ENCODE measurements around the gene PNP. TPM values are rescaled to one million over a fixed set of nuclear protein-coding genes. Genes with fewer than 3 reads are reported as not detected.
"Not testable (repeated sequence)": the region's sequence is repeated elsewhere in the genome, so short reads cannot be mapped to it uniquely, and the experiment has no call there.

Gene PNP
- total and polyA plus RNA-seq, 3 donors from 2014 or later: 13.6 to 21.8 (median 18.9) TPM

DNA sequence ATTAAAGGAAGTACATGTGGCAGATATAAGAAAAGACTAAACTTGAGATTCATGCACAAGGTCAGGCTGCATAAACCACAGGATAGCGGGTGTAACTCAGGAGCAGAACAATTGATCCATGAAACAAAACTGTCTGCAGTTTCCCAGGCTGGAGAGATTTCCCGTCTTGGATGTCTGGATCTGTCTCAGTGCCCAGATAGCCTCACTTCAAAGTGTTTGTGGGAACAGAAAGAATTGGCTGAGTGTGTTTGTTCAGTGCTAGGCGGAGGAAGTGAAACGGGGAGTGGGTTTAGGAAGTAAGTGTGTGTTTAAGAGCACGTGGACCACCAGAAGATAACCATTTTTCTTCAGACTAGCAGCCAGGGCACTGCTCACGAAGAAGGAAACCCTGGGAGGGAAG is 34.7 kb downstream of the PNP start:
- Histone ChIP-seq H3K36me3 (ENCODE audit: low read depth, missing control alignments) (no peaks in the 10 kb centered on the region), H3K9me3 (no peaks in the 10 kb centered on the region), H3K4me3 (no peak overlapping the region), H3K4me1 (no peaks in the 10 kb centered on the region), H3K27me3 (no peaks in the 10 kb centered on the region), H3K27ac (no peak overlapping the region)
- intact Hi-C loops (cut with DNase I; ENCODE audit: low total_unique reads): no loop called here
- WGBS, 2 donors: 38 to 54% methylated on average over 6 of the region's 6 CpGs
- DNase-seq: no peak
- TF ChIP-seq POLR2A (IDR thresholded peaks at IDR 0.05): no peak
- TF ChIP-seq, protein P1, sequence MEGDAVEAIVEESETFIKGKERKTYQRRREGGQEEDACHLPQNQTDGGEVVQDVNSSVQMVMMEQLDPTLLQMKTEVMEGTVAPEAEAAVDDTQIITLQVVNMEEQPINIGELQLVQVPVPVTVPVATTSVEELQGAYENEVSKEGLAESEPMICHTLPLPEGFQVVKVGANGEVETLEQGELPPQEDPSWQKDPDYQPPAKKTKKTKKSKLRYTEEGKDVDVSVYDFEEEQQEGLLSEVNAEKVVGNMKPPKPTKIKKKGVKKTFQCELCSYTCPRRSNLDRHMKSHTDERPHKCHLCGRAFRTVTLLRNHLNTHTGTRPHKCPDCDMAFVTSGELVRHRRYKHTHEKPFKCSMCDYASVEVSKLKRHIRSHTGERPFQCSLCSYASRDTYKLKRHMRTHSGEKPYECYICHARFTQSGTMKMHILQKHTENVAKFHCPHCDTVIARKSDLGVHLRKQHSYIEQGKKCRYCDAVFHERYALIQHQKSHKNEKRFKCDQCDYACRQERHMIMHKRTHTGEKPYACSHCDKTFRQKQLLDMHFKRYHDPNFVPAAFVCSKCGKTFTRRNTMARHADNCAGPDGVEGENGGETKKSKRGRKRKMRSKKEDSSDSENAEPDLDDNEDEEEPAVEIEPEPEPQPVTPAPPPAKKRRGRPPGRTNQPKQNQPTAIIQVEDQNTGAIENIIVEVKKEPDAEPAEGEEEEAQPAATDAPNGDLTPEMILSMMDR (IDR thresholded peaks at IDR 0.05): no peak

DNA sequence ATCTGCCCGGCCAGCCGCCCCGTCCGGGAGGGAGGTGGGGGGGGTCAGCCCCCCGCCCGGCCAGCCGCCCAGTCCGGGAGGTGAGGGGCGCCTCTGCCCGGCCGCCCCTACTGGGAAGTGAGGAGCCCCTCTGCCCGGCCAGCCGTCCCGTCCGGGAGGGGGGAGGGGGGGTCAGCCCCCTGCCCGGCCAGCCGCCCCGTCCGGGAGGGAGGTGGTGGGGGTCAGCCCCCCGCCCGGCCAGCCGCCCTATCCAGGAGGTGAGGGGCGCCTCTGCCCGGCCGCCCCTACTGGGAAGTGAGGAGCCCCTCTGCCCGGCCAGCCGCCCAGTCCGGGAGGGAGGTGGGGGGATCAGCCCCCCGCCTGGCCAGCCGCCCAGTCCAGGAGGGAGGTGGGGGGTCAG is 37.1 kb downstream of the PNP start:
- H3K27me3 ChIP-seq; DNase-seq; H3K4me1 ChIP-seq; H3K9me3 ChIP-seq; H3K4me3 ChIP-seq; H3K27ac ChIP-seq; H3K36me3 ChIP-seq (ENCODE audit: low read depth, missing control alignments); intact Hi-C loops (cut with DNase I; ENCODE audit: low total_unique reads): not testable (repeated sequence)
- no CpG with 5 or more reads among the region's 30 CpGs for WGBS, 2 donors

DNA sequence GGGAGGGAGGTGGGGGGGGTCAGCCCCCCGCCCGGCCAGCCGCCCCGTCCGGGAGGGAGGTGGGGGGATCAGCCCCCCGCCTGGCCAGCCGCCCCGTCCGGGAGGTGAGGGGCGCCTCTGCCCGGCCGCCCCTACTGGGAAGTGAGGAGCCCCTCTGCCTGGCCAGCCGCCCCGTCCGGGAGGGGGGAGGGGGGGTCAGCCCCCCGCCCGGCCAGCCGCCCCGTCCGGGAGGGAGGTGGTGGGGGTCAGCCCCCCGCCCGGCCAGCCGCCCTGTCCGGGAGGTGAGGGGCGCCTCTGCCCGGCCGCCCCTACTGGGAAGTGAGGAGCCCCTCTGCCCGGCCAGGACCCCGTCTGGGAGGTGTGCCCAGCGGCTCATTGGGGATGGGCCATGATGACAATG is 37.5 kb downstream of the PNP start:
- intact Hi-C loops (cut with DNase I; ENCODE audit: low total_unique reads); H3K36me3 ChIP-seq (ENCODE audit: low read depth, missing control alignments); H3K9me3 ChIP-seq; H3K4me3 ChIP-seq; H3K27me3 ChIP-seq; H3K4me1 ChIP-seq; DNase-seq; H3K27ac ChIP-seq: not testable (repeated sequence)
- no CpG with 5 or more reads among the region's 30 CpGs for WGBS, 2 donors

DNA sequence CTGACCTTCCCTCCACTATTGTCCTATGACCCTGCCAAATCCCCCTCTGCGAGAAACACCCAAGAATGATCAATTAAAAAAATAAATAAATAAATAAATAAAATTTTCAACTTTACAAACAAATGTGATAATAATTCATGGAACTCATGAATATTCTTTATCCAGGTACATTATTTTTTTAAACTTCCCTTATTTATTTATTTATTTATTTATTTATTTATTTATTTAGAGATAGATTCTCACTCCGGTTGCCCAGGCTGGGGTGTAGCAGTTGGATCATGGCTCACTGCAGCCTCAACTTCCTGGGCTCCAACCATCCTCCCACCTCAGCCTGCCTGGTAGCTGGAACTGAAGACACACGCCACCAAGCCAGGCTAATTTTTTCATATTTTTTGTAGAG is 38.3 kb downstream of the PNP start:
- H3K36me3 ChIP-seq (ENCODE audit: low read depth, missing control alignments); H3K9me3 ChIP-seq; H3K4me3 ChIP-seq; H3K27me3 ChIP-seq; H3K4me1 ChIP-seq; DNase-seq; H3K27ac ChIP-seq; intact Hi-C loops (cut with DNase I; ENCODE audit: low total_unique reads): not testable (repeated sequence)
- WGBS, 2 donors: 83 to 92% methylated on average over 3 of the region's 3 CpGs

DNA sequence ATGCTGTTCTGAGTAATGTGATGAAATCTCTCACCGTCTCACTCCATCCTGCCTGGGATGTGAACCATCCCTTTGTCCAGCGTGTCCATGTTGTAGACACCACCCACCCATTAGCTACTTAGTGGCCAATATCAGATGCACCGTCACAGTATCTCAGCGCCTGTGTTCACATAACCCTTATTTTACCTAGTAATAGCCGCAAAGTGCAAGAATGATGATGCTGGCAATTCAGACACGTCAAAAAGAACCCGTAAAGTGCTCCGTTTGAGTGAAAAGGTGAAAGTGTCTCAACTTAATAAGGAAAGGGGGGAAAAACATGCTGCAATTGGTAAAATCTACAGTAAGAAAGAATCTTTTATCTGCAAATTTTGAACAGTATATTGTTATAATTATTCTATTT is 39.2 kb downstream of the PNP start:
- no peak for DNase-seq
- H3K36me3 ChIP-seq (ENCODE audit: low read depth, missing control alignments): no peaks in the 10 kb centered on the region
- 91 to 95% methylated on average over 8 of the region's 8 CpGs for WGBS, 2 donors
- H3K4me1 ChIP-seq: no peaks in the 10 kb centered on the region
- no peaks in the 10 kb centered on the region for H3K9me3 ChIP-seq
- no peak overlapping the region for H3K4me3 ChIP-seq
- H3K27ac ChIP-seq: no peak overlapping the region
- intact Hi-C loops (cut with DNase I; ENCODE audit: low total_unique reads): no loop called here
- H3K27me3 ChIP-seq: no peaks in the 10 kb centered on the region
- TF ChIP-seq, protein P1 (IDR thresholded peaks at IDR 0.05): no peak
- TF ChIP-seq POLR2A (IDR thresholded peaks at IDR 0.05): no peak

DNA sequence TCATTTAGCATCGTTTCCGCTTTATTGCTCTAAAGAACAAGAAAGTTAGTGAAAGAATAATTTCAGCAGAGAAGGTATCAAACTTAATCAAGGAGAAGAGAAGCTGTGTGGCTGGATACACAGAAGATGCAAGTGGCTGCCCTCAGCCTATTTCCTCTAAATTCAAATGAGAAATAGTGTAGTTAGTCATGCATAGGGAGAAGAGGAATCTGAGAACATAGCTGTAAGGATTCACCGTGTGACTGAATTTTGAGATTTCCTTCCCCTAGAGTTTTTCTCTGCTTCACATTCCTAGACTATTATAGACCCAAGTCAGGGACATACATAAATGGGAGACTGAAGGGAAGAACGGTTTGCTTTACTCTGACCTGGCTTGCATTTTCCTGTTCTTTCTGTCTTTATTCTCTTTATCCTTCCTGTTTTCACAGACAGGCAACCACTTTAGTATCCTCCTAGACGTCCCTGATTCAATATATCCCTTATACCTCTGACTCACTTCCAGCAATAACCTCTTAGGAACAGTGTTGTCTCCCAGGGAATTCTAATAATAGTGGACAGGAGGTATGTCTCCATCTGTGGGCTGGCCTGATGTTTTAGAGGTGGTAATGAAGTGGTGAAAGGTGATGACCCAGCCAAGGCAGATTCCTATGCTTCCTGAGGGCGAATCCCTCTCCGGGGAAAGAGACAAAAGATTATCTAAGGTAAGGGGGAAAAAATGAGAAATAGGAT is 43.1 kb downstream of the PNP start:
- Histone ChIP-seq H3K4me3 (no peak overlapping the region), H3K27ac (no peak overlapping the region), H3K4me1 (no peaks in the 10 kb centered on the region), H3K27me3 (no peaks in the 10 kb centered on the region), H3K36me3 (ENCODE audit: low read depth, missing control alignments) (no peaks in the 10 kb centered on the region), H3K9me3 (no peaks in the 10 kb centered on the region)
- no peak for DNase-seq
- intact Hi-C loops (cut with DNase I; ENCODE audit: low total_unique reads): no loop called here
- 68 to 75% methylated on average over 7 of the region's 7 CpGs for WGBS, 2 donors
- no peak for TF ChIP-seq POLR2A (IDR thresholded peaks at IDR 0.05)
- TF ChIP-seq, protein P1 (IDR thresholded peaks at IDR 0.05): no peak
